ENCODE data around the gene SLC6A4.
"Not testable (repeated sequence)": the region's sequence is repeated elsewhere in the genome, so short reads cannot be mapped to it uniquely, and the experiment has no call there.

Gene SLC6A4

DNA sequence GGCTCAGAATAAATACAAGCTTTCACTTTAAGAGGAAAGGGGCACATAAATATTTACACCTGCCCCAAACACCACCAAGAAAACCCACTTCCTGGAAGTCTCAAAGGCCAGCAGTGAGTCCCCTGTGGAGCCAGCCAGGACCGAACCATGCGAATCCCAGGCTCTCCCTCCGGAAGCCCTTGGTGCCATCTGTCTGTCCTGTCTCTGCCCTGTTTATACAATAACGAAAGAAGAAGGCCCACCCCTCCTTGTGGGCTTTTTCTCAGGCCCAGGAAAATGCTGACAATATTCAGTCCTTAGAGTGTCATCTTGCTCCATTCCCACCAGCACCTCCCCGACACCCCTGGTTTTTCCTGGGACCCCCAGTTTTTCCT lies 3.6 kb upstream of the SLC6A4 start:
- in situ Hi-C loops (cut with MboI; ENCODE audit: low sequenced_read_pairs), result no loop called here

DNA sequence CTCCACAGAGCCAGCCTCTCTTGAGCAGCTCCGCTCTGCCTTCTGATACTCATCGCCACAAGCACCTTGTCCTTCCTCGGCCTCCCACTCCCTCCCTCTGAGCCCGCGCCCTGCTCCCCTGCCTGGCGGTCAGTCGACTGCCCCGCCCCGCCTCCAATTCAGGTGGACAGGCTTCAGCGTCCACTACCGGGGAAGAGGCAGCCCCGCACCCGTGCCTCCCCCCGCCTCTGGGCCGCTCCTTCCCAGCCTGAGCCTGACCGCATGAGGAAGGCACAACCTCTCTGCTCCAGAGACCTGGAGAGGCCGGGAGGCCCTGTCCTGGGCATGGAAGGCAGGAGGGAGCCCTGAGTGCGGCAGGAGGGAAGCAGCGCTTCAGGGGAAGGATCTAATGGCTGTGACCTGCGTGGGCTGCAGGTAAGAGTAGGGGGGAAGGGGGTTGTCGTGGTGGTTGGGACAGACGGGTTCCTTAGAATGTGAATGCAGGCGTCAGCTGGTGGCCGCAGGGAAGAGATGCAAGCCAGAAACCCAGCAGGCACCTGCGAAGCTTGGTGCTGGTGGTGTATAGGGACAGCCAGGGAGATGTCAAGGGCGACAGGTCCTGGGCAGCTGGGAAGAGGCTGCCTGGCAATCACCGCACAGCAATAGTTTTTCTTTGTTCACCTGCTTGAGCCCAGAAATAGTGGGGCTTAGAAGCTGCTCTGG lies 3.0 kb upstream of the SLC6A4 start:
- in situ Hi-C loops (cut with MboI; ENCODE audit: low sequenced_read_pairs), result no loop called here

DNA sequence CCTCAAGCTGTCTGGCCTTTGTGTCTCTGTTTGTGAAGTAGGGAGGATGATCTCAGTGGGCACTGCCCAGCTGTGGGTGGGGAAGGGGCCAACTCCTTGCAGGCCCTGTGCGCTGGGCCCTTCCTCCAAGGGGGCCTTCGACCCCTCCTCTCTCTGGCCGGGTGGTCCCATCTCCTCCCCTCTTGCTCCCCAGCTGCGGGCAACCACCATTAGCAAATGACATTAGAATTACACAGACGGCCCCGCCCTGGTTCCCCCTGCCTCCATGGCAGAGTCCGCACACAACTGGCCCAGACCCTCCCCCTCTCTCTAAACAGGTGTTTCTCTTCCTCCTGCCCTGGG lies 2.5 kb upstream of the SLC6A4 start:
- in situ Hi-C loops (cut with MboI; ENCODE audit: low sequenced_read_pairs), result no loop called here

DNA sequence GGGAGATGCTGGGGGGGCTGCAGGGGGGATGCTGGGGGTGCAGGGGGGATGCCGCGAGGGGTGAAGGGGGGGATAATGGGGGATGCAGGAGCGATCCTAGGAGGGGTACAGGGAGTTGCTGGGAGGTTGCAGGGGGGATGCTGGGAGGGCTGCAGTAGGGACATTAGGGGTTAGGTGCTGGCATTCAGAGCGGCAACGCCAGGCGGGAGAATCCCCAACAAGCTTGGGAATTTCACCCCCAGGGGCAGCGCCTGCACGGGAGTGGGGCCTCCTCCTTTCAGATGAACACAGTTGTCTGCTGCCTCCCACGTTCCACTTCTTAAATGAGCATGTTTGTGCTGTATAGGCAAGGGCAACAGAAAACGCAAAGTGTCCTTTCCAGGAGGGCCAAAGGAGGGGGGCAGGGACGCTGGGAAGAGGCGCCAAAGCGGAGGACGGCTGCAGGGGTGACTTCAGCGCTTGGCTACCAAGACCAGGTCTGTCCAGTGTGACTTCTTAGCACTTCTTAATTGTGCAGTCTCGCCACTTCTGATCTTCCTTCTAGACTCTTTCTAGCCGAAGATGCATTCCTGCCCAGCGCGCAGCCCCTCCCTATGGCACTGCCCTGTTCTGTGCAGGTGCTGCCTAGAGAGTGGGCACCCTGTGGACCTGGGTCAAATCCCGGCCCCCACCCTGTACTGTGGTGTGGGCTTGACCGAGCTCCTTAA lies 2.0 kb upstream of the SLC6A4 start:
- in situ Hi-C loops (cut with MboI; ENCODE audit: low sequenced_read_pairs), result no loop called here

DNA sequence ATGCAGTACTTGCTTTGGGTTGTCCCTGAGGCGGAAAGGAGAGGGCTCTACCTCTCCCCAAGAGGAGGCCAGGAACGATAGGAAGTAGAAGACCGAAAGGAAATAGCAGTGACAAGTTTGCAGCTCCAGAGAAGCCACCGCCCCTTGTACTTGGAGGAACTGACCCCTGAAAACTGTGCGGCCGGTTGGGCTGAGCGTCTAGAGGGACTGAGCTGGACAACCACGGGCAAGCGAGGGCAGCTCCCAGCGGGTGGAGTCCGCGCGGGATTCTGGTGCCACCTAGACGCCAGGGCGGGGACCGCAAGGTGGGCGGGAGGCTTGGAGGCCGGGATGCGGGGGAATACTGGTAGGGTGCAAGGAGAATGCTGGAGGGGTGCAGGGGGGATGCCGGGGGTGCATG lies 1.3 kb upstream of the SLC6A4 start:
- in situ Hi-C loops (cut with MboI; ENCODE audit: low sequenced_read_pairs), result no loop called here

DNA sequence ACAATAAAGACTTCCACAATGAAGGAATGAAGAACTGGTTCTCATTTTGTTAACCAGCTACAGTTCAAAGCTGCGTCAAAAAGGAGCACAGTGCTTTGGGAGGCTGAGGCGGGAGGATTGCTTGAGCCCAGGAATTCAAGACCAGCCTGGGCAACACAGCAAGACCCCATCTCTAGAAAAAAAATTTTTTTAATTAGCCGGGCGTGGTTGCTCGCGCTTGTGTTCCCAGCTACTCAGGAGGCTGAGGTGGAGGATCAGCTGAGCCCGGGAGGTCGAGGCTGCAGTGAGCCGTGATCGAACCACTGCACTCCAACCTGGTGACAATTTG lies 764 bp upstream of the SLC6A4 start:
- in situ Hi-C loops (cut with MboI; ENCODE audit: low sequenced_read_pairs), result no loop called here

DNA sequence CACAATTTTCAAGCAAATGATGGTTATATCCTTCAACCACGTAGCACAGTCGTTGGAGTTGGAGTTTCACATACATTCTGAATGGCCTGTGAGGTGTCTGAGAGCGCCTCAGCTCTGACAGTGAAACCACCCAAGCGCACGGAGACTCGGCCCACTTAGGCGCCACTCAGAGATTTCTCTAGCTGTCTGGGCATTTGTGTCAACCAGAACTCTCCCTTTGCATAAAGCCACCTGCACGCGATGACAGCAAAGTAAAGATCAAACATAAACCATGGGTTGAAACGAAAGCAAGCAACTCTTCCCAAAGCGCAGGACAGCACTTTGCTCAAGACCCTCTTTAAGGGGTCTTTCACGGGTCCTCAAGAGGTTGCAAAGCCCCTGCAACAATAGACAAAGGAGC lies 533 bp downstream of the SLC6A4 start:
- in situ Hi-C loops (cut with MboI; ENCODE audit: low sequenced_read_pairs), result no loop called here

DNA sequence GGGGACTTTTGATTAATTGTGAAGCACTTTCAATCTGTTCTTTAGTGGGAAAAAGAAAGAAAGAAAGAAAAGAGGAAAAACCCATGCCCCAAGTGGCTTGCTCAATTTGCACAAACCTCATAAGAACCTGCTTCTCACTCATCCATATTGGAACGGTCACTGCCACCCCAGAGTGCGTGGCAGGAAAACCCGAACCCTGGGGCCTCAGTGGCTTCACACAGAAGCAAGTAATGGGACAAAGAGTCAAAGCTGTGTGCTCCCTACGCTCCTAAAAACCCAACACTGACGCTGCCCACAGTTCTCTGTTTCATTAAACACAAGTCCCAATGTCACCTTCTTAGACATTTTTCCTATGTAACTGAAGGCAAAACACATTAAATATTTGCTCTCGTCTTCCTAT lies 1.2 kb downstream of the SLC6A4 start:
- in situ Hi-C loops (cut with MboI; ENCODE audit: low sequenced_read_pairs), result no loop called here

DNA sequence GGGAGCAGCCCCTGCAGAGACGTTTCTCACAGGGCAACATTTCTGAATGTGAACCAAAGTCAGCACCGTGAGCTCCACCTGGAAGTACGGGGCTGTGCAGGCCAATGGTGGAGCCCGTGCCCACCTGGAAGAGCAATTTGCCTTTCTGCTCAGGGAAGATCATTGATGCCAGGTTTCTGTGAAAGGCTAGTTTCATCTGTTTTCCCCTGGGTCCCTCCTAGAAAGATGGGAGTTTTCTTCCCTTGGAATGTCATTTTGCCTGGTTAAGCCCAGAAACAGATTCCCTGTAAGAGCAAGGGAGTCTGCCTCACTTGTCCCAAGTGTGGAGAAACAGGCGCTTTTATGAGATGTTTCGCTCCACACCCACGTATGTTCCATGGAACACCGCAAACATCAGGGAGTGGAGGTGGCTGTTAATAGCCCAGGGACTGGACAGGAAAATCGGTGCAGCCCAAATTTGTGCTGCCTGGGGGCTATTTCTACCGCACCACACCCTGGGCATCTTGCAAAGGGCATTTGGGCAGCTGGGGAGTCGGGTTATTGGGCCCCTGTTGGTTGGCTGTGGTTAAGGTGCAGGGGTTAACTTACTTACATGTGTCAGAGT lies 2.6 kb downstream of the SLC6A4 start:
- in situ Hi-C loops (cut with MboI; ENCODE audit: low sequenced_read_pairs), result no loop called here

DNA sequence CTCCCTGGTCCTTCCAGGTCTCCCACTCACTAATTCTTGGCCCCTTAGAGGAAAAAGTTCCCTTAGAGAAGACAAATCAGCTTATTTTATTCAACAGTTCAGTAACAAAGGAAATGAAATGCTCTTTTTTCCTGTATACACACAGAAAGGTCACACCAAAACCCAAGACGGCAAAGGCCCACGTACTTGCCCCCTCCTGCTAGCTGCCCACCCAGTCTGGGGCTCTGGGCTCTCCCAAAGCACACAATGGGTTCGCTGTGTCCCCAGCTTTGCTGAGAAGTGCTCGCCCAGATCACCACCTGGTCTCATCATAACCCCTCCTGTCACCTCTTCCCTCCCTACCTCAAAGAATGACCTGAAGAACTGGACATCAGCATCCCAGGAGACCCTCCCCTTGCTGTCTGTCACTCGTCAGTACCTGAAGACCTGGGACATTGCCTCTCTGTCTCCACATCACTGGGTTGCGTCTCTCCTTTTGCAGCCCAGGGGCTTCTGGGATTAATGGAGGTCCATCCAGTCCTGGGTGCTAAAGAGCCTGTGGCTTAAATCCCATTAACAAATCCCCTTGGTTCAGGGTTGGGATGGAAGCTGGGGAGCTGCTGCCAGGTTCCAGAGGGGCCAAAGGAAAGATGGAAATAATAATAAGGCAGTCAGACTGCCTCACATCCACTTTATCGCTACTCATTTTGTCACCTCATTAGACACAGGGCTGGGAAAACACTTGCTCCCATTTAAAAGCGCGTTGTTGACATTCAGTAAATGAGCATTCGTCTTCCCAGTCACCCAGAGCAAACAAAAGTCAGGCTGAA lies 3.3 kb downstream of the SLC6A4 start:
- in situ Hi-C loops (cut with MboI; ENCODE audit: low sequenced_read_pairs), result no loop called here

DNA sequence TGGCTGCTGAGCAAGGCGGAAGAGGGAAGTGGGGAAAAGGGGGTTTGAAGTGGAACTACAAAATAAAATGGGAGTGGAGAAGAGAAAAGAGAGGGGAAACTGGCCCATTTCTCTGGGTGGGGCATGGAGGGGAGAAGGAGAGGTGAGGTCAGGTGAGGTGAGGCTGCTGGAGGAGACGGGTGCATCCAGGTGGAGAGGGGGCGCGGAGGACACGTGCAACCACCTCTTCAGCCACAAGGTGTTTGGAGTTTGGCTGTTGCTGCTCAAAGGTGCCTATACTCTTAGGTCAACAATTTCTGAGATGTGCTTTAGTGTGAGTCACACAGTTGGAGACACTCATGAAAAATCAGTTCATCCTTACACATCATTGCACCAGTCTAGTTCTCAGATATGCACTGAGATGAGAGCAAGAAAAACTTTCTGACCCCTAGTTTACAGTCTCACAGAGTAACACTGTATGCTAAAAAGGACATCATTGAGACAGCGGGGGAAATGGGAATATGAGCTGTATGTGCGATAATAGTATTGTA lies 4.8 kb downstream of the SLC6A4 start:
- in situ Hi-C loops (cut with MboI; ENCODE audit: low sequenced_read_pairs), result no loop called here

DNA sequence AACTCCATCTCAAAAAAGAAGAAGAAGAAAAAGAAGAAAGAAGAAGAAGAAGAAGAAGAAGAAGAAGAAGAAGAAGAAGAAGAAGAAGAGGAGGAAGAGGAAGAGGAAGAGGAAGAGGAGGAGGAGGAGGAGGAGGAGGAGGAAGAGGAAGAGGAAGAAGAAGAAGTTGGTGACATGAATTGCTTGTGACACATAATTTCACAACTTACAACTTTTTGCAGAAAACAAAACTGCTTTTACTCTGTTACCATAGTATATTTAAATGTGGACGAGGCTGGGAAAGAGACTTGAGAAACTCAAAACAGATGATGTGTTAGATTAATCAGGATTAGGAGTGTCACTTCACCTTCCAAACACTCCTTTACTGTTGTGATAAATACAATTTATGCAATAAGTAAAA lies 5.5 kb downstream of the SLC6A4 start:
- in situ Hi-C loops (cut with MboI; ENCODE audit: low sequenced_read_pairs), result not testable (repeated sequence)

DNA sequence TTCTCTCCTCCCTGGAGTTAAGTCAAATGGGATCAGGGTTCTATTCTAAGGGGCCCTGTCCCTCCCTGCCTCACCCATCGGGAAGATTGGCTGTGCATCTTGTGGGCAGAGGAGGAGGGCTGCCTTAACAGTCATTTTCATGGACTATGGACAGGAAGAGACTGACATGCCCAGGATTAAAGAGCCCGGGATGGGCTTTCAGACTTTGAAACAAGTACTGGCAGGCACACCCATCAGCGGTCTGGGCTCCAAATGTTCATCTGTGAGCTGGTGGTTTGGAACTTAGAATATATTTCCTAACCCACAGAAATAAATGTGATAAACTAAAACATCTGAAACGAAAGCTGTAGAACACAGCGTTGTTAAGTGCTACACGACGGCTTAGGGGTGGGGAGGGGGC lies 6.5 kb downstream of the SLC6A4 start:
- in situ Hi-C loops (cut with MboI; ENCODE audit: low sequenced_read_pairs), result no loop called here

DNA sequence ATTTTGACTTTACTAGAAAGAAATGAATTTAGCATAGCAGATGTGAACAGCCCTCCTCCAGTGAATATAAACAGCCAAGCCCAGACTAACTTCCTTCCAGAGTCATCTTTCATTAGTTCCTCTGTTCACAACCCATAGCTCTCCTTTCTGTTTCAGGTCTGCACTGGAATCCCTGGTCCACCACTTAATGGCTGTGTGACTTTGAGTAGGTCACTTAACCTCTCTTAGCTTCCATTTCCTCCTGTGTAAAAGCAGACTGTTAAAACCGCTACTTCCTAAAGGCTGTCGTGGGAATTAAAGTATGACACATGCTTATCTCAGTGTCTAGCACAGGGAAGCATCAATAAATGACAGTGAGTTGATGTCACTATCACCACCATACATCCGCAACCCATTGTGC lies 7.5 kb downstream of the SLC6A4 start:
- in situ Hi-C loops (cut with MboI; ENCODE audit: low sequenced_read_pairs), result no loop called here

DNA sequence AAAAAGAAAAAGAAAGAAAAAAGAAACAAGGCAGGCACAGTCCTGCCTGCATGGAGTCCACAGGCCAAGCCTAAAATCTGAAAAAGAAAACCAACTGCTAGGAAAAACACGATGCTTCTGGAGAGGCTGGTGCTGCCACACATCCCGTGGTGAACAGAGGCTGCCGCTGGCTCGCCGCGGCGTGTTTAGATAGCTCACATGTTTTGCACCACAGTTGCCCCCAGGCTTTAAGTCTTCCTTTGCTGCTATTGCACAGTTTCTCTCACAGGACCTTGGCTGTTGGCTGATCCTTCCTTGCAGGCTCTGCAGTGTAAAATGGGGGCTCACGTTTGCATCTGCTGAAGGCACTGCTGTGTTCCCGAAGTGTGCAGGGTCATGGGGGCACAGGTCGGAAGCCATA lies 8.6 kb downstream of the SLC6A4 start:
- in situ Hi-C loops (cut with MboI; ENCODE audit: low sequenced_read_pairs), result no loop called here

DNA sequence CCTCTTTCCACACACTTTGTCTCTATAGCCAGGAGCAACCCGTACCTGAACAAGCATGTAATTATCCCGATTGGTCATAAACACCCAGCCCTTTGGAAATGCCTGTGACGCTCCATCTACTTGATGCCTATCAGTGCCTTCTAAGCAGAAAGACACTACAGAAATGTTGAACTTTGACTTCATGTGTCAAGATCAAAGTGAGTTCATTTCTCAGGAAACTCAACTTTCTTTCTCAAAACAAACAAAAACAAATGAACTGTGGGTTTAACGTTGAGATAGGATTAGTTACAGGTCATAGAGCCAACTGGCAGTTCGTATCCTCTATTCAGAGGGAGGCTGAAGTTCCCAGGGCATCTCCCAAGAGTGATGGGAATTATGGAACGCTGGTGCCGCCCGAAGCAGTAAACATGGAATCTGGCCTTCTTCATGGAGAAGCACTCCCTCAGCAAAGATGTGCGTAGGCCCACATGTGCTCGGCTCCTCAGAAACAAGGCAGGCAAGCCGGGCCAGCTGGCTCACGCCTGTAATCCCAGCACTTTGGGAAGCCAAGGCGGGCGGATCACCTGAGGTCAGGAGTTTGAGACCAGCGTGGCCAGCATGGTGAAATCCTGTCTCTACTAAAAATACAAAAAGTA lies 9.5 kb downstream of the SLC6A4 start:
- in situ Hi-C loops (cut with MboI; ENCODE audit: low sequenced_read_pairs), result no loop called here

DNA sequence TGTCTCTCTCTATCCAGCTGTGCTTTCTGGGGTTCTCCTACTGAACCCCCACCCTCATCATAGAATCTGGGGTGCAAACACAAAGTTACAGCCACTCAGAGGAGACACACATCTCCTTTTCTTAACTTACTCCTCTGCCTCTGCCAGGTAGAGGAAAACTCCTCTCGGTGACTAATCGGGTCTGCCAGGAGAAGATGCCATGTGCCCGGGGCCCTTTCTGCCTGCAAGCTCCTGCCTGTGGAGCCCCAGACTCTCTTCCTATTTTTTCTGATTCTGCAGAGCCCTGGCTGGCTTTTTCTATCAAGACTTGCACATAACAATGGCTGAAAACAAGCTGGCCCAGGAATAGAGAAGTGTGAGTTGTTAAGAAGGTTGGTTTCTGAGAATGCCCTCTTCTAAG lies 10.4 kb downstream of the SLC6A4 start:
- in situ Hi-C loops (cut with MboI; ENCODE audit: low sequenced_read_pairs), result no loop called here

DNA sequence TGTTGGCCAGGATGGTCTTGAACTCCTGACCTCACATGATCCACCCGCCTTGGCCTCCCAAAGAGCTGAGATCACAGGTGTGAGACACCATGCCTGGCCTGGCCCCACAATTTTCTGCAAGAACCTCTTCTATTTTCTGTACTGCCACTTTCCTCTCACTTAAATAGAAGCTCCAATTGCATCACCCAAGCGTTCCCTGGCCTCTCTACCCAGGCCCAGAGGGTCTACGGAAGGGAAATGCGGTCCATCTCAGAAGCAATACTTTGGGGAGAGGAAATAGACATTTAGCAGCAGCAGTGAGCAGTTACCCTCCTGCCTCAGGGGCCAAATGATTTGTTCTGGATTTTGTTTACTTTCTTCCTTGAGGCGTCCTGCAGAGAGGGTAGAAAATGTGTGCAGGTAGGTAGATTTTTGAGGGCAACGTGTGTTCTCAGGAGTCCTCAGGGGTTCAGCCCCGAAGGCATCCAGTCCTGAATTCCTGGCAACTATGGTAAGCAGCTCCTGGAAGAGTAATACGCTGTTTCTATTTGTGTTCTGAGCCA lies 11.0 kb downstream of the SLC6A4 start:
- in situ Hi-C loops (cut with MboI; ENCODE audit: low sequenced_read_pairs), result no loop called here

DNA sequence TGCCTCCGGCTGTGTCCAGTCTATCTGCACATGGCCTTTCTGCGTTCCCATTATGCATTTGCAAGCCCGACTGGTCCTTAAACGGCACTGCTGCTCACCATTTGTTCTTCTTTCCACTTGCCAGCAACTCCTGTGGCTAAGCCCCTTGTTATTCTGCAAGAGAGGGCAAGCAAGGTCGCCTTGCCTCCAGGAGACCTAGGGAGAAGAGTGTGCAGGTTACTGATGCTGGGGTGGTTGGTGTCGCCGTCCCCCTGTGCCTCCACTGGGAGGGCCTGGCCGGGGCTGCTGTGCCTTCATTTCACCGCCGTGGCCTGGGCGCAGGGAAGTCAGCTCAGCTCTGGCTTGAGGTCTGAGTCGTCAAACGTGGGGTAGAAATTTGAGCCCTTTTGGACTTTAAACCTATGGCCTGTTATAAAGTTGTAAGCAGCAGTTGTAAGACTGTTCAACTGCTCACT lies 12.7 kb downstream of the SLC6A4 start:
- in situ Hi-C loops (cut with MboI; ENCODE audit: low sequenced_read_pairs), result no loop called here

DNA sequence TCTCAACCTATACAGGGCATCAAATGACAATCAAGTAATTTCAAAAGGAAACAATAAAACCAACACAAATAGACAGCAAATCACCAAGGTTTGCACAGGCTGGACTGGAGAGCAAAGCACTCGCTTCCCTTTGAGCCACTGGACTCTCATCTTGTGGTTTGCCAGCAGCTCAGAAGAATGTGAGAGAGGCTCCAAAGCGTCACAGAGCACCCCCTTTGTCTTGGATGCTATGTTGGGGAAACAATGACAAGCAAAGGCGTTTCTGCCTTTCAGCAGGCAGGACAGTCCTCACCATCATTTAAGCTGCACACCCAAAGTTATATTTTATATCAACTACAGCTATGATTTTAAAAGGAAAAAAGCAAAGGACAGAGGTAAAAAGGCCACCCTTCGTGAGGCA lies 13.2 kb downstream of the SLC6A4 start:
- in situ Hi-C loops (cut with MboI; ENCODE audit: low sequenced_read_pairs), result no loop called here

DNA sequence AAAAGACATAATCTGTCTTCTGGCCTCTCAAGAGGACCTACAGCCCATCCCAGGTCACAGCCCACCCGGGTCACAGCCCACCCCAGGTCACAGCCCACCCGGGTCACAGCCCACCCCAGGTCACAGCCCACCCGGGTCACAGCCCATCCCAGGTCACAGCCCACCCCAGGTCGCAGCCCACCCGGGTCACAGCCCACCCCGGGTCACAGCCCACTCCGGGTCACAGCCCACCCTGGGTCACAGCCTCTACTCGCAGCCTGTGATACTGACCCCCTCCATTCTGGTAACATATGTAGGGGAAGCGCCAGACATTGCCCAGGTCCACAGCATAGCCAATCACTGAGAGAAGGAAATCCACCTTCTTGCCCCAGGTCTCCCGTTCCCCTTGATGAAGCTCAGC lies 14.2 kb downstream of the SLC6A4 start:
- in situ Hi-C loops (cut with MboI; ENCODE audit: low sequenced_read_pairs), result no loop called here

All from HL-60/S4 treated with retinoic acid at 250 ng/mL for 4 days and 3 days (cell line).